Activated T-cell treated with anti-CD3 and anti-CD28 coated beads for 48 hours (primary cell): ENCODE data around the gene C13orf42.
"Not testable (repeated sequence)": the region's sequence is repeated elsewhere in the genome, so short reads cannot be mapped to it uniquely, and the experiment has no call there.

ENCODE experiments used
- DNase-seq: peaks from one replicate; pipeline ENCODE4 v3.0.0-alpha.2; 2020; ENCODE audit warnings: low read depth

C13orf42 gene

GRCh38 chr13:51120873-51121272 is 9.8 kb upstream of the C13orf42 start:
- peak; percentile 11 for DNase-seq

- DNase-seq: no peak
Measured at GRCh38 chr13:51118809-51119431, 7.8 kb upstream of the C13orf42 start.

GRCh38 chr13:51113969-51114368 is 2.9 kb upstream of the C13orf42 start:
- no peak for DNase-seq

GRCh38 chr13:51113186-51113881 is 2.3 kb upstream of the C13orf42 start:
- no peak for DNase-seq

- DNase-seq: no peak
Measured at GRCh38 chr13:51112771-51113170, 1.7 kb upstream of the C13orf42 start.

GRCh38 chr13:51111997-51112396 is 923 bp upstream of the C13orf42 start:
- no peak for DNase-seq

GRCh38 chr13:51107996-51108395 is 3.1 kb downstream of the C13orf42 start:
- DNase-seq: no peak

GRCh38 chr13:51105046-51105445 is 6.0 kb downstream of the C13orf42 start:
- DNase-seq: no peak

GRCh38 chr13:51101636-51102235 is 9.3 kb downstream of the C13orf42 start:
- no peak for DNase-seq

- no peak for DNase-seq
Measured at GRCh38 chr13:51097353-51098043, 13.6 kb downstream of the C13orf42 start.

- no peak for DNase-seq
Measured at GRCh38 chr13:51096131-51096530, 14.9 kb downstream of the C13orf42 start.

- DNase-seq: no peak
Measured at GRCh38 chr13:51093574-51093973, 17.5 kb downstream of the C13orf42 start.

- DNase-seq: no peak
Measured at GRCh38 chr13:51091839-51092238, 19.2 kb downstream of the C13orf42 start.

- DNase-seq: no peak
Measured at GRCh38 chr13:51083706-51084105, 27.4 kb downstream of the C13orf42 start.

- not testable (repeated sequence) for DNase-seq
Measured at GRCh38 chr13:51080478-51081065, 30.5 kb downstream of the C13orf42 start.

GRCh38 chr13:51071493-51071892 is 39.6 kb downstream of the C13orf42 start:
- DNase-seq: no peak

- DNase-seq: peak; percentile 67
Measured at GRCh38 chr13:51070005-51070649, 40.9 kb downstream of the C13orf42 start.

GRCh38 chr13:51068501-51068900 is 42.6 kb downstream of the C13orf42 start:
- DNase-seq: no peak

- DNase-seq: no peak
Measured at GRCh38 chr13:51067706-51068105, 43.4 kb downstream of the C13orf42 start.

- DNase-seq: no peak
Measured at GRCh38 chr13:51067210-51067701, 43.8 kb downstream of the C13orf42 start.

- DNase-seq: no peak
Measured at GRCh38 chr13:51066091-51066831, 44.8 kb downstream of the C13orf42 start.
